GM08714 (cell line): ENCODE measurements around the gene TMEM250.
"Not testable (repeated sequence)": the region's sequence is repeated elsewhere in the genome, so short reads cannot be mapped to it uniquely, and the experiment has no call there.

ENCODE experiments used
- H3K4me3 ChIP-seq: fragments of 200-500 bp; sonication (Bioruptor generic); 2 replicates; pipeline ENCODE4 v1.5.1; 2014; ENCODE audit warnings: mild to moderate bottlenecking, low read length, inconsistent platforms
- ZNF274 ChIP-seq: IDR thresholded peaks from 2 replicates; pipeline ENCODE4 v1.6.1; 2012; ENCODE audit warnings: mild to moderate bottlenecking, low read depth, low read length

Gene TMEM250

DNA sequence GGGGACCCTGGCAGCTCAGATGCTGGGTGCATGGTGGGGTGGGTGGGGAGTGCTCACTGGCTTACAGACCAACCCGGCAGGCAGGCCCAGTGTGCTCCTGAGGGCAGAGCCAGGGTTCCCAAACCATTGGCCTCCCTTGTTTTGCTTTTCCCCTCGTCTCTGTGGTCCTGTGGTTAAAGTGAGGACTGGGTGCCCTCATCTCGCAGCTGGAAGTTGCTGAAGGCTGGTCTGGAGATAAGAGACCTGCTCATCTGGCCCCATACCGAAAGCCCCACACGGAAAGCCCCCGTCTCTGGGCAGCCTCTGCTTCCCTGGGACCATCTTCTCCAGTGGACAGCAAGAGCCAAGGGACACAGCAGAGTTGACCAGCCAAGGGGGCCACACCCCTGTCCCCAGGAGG, 13.8 kb downstream of the TMEM250 start:
- no peak overlapping the region for H3K4me3 ChIP-seq
- TF ChIP-seq ZNF274: no peak

- H3K4me3 ChIP-seq: no peak overlapping the region
- no peak for TF ChIP-seq ZNF274
Measured at GRCh38 chr9:136104488-136104800, 14.2 kb downstream of the TMEM250 start.

DNA sequence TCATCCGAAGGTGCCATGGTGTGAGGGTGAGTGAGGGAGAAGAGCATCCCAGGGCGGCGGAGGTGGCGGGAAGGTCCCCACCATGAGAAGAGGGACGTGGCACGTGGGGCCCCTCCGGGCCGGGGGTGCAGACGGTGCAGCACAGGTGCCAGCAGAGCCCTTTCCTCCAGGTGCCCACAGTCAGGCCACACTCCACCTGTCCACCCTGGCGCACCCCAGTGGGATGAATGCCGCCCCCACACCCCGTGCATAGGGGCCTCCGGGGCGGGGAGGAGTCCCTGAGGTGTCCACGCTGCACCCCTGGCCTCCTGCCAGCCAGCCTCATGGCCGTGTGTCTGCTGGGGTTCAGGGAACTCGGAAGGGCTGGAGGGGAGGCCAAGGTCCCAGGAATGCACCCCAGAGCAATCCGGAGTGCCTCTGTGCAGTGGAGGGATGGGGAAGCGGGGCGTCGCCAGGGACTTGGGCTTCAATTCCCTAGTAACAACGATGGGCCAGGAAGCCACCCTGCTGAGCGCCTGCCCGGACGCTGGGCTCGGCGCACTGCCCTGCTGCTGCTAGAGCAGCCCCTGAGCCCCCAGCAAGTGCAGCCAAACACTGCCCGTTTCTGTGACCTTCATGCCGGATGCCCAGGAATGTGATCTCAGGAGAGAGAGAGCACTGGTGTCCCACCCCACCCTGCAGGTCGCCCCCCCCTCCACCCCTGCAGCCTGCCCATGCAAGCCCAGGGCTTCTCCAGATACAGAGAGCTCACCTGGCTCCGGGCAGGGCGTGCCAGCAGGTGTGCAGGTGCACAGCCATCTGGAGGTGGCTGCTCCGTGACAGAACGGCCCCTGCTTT, 14.8 kb downstream of the TMEM250 start:
- no peak for TF ChIP-seq ZNF274
- H3K4me3 ChIP-seq: no peak overlapping the region

- H3K4me3 ChIP-seq: not testable (repeated sequence)
Measured at GRCh38 chr9:136101615-136102074, 17.0 kb downstream of the TMEM250 start.

DNA sequence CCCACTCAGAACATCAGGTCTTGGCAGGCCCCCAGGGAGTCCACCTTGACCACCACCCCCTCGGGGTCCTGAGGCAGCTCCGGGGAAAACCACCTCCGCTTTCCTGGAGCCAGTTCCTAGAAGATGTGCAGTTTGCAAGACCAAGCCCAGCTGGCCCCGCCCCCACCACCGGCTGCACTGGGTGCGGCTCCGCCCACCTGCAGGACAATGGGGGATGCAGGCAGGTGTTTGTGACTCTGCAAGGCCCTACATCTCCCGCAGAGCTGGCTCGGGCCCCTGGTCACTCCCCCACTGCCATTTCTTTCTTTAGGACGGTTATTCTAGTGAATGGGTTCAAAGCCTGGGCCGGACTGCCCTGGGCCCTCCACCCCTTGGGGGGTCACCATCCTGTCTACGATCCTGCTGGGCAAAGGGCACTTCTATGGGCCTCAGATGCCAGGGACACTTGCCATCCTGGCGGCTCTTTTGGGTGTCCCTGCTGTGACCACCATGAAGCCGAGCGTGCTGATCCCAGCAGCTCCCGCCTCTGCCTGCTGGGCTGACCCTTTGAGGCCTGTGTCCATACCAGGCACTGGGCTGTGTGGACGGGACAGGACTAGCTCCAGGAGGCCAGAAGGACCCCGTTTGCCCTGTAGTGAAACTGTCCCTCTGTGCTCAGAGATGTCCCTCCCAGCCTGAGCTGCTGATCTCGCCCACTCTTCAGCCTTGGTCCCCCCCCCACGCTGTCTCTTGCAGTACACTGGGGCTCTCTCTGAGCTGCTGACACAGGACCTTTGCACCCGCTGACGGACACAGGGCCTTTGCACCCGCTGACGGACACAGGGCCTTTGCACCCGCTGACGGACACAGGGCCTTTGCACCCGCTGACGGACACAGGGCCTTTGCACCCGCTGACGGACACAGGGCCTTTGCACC, 17.7 kb downstream of the TMEM250 start:
- H3K4me3 ChIP-seq: no peak overlapping the region
- no peak for TF ChIP-seq ZNF274

GRCh38 chr9:136099542-136099941, 19.1 kb downstream of the TMEM250 start:
- no peak overlapping the region for H3K4me3 ChIP-seq
- no peak for TF ChIP-seq ZNF274

DNA sequence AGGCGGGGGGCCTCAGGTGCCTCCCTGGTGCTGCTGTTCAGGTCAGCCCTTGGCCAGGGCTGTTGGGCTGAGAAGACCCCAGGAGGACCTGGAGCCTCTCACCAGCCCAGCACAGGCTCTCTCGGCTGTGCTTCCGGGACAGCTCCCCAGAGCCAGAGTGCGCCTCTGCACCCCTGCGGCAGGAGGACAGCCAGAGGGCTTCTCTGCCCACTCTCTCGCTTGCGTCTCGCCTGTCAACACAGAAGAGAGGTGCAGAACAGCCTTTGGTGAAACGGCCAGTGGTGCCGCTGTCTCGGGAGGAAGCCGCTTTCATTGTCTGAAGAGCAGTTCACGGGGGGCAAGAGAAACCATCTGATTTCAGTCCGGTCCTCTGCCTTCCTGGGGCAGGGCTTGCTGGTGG, 19.8 kb downstream of the TMEM250 start:
- no peak for TF ChIP-seq ZNF274

DNA sequence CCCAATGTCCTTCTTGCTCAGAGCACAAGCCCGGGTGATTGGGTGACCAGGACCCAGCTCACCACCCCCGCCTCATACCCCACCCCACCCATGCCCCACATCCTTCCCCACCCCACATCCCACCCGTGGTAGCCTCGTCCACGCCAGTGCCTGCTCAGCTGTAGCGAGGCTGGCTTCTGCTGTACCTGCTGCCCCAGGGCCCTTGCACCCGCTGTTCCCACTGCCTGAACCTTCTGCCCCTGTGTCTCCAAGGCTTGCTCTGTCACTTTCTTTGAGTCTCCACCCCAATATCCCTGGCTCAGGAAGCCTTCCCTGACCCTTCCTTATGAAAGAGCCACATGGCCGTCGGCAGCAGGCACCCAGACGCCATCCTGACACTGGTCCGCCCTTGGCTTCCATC, 20.5 kb downstream of the TMEM250 start:
- H3K4me3 ChIP-seq: no peak overlapping the region
- TF ChIP-seq ZNF274: no peak

More for the DNA sequence above, 19.8 kb downstream of the TMEM250 start:
- H3K4me3 ChIP-seq: no peak overlapping the region

DNA sequence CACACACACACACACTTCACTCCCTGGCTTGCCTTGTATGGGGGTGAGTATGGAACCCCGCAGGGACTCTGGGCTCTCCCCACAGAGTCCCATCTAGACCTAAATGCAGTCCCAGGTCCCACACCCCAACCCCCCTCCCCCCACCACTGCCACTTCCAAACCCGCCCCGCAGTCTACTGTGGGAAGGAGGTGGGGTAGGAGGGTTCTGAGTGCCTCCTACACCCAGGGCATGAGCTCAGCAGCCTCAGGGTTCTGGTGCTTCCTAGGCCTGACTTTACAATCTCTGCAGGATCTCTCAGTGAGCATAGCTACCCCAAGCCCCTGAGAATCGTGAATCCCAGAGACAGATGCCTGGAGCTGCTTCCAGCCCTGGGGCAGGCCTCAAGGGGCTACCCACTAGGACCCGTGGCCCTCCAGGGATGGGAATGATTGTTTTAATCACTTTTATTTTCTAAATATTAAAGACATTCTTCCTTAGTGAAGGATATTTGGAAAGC, 22.1 kb downstream of the TMEM250 start:
- no peak overlapping the region for H3K4me3 ChIP-seq
- TF ChIP-seq ZNF274: no peak

DNA sequence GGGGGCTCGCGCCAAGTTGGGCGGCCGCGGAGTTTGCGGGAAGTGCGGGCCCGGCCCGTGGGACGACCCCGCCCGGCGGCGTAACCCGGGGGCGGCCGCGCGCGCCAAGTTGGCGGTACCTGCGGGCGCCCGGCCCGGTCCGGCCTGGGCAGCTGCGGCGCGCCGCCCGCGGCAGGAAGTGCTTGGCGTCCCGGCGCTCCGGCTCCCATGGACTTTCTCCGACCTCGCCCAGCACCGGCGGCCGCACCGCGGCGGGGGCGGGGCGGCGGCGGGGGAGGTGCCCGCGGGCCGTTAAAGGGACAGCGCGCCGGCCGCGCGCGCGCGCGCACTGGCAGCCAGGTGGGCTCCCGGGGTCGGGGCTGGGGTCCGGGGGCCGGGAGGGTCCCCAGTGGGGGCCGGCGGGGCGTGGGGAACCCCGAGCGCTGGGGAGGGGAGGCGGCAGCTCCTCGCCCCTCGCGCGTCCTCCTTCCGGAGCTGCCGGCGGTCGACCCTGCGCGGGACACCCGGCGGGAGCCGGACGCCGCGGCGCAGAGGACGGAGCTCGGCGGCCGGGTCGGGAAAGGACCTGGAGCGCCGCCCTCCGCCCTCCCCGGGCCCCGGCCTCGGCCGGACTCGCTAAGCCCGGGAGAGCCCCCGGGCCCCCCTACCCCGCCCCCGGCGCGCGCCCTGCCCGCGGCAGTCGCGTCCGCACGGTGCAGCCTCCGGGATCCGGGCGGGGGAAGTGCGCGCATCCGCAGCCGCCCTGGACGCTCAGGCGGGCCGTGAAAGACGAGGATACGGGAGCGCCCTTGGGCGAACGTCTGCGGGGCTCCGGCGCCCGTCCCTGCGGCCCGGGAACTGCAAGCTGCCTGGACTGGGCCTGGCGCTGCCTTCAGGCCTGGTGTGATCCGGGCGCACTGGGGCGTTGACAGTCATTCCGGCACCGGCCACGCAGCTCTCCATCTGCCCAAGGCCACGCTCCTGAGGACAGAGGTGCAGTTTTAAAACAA, 23.3 kb downstream of the TMEM250 start, which contains the start of gene NACC2:
Gene NACC2, minus strand, starts transcription at position 220 of the 989 bp plus-strand sequence. CDS start 44,768 bp downstream, outside the sequence.
- H3K4me3 ChIP-seq: peak within 1 kb of the TSS; percentile 56
- TF ChIP-seq ZNF274: no peak

GRCh38 chr9:136093995-136094881, 24.4 kb downstream of the TMEM250 start:
- no peak for TF ChIP-seq ZNF274
- peak overlapping the region; percentile 56 for H3K4me3 ChIP-seq

GRCh38 chr9:136093346-136093986, 25.2 kb downstream of the TMEM250 start:
- H3K4me3 ChIP-seq: no peak overlapping the region
- no peak for TF ChIP-seq ZNF274
